ENCODE data around the gene NR3C2. TPM values are rescaled to one million over a fixed set of nuclear protein-coding genes. Genes with fewer than 3 reads are reported as not detected.

Gene NR3C2
- total and polyA plus RNA-seq, 3 experiments from 2014 or later, result 5.7 to 7.3 (median 6.3) TPM

GRCh38 chr4:148081745-148082144, 360.5 kb downstream of the NR3C2 start:
- H3K36me3 Mint-ChIP-seq, result peaks cover 13 to 62% (median 56%) of the 10 kb centered on the region in 3 donors
- Histone ChIP-seq H3K27ac (ENCODE audit: low read depth, low read length) (no peak overlapping the region), H3K9me3 (ENCODE audit: low read length) (no peaks in the 10 kb centered on the region), H3K4me1 (ENCODE audit: insufficient read depth, low read length) (no peaks in the 10 kb centered on the region), H3K36me3 (ENCODE audit: insufficient read depth, low read length) (peaks cover 3% of the 10 kb centered on the region), H3K27me3 (ENCODE audit: insufficient read depth, low read length, poor library complexity, severe bottlenecking) (no peaks in the 10 kb centered on the region), H3K4me3 (ENCODE audit: low read length) (no peak overlapping the region)
- CTCF ChIA-PET, result no interaction called here
- H3K4me3 Mint-ChIP-seq, result no peak overlapping the region
- peak overlapping the region in 1 of 8 donors; percentile 79 for H3K27ac Mint-ChIP-seq
- DNase-seq, result no peak
- no peaks in the 10 kb centered on the region for H3K27me3 Mint-ChIP-seq
- H3K9me3 Mint-ChIP-seq, result peaks cover 0 to 7% (median 5%) of the 10 kb centered on the region in 5 donors
- POLR2A ChIA-PET, result no interaction called here
- H3K4me1 Mint-ChIP-seq, result peaks cover 22 to 33% (median 26%) of the 10 kb centered on the region in 3 donors

- H3K36me3 Mint-ChIP-seq, result peaks cover 15 to 66% (median 61%) of the 10 kb centered on the region in 3 donors
- POLR2A ChIA-PET, result no interaction called here
Observed at GRCh38 chr4:148081267-148081666, 360.9 kb downstream of the NR3C2 start.

GRCh38 chr4:148079961-148080360, 362.3 kb downstream of the NR3C2 start:
- ChIA-PET CTCF (interaction anchor here (1.6 kb wide), 1 partner anchor 27 kb away, joined by 5 read pairs; no protein-coding TSS in a partner anchor), POLR2A (no interaction called here)
- Mint-ChIP-seq H3K9me3 (peaks cover 6 to 24% (median 18%) of the 10 kb centered on the region in 5 donors), H3K27ac (peak overlapping the region in 1 of 8 donors; percentile 69), H3K36me3 (peaks cover 22 to 79% (median 69%) of the 10 kb centered on the region in 3 donors), H3K27me3 (no peaks in the 10 kb centered on the region), H3K4me3 (no peak overlapping the region), H3K4me1 (peaks cover 11 to 17% (median 12%) of the 10 kb centered on the region in 3 donors)
- Histone ChIP-seq H3K27ac (ENCODE audit: low read depth, low read length) (no peak overlapping the region), H3K9me3 (ENCODE audit: low read length) (peaks cover 4% of the 10 kb centered on the region), H3K4me1 (ENCODE audit: insufficient read depth, low read length) (no peaks in the 10 kb centered on the region), H3K27me3 (ENCODE audit: insufficient read depth, low read length, poor library complexity, severe bottlenecking) (no peaks in the 10 kb centered on the region), H3K36me3 (ENCODE audit: insufficient read depth, low read length) (peaks cover 4% of the 10 kb centered on the region), H3K4me3 (ENCODE audit: low read length) (no peak overlapping the region)
- DNase-seq, result no peak

More at GRCh38 chr4:148081267-148081666, 360.9 kb downstream of the NR3C2 start:
- H3K4me3 ChIP-seq (ENCODE audit: low read length), result no peak overlapping the region
- H3K27ac ChIP-seq (ENCODE audit: low read depth, low read length), result no peak overlapping the region
- CTCF ChIA-PET, result interaction anchor here (1.6 kb wide), 1 partner anchor 29 kb away, joined by 5 read pairs; no protein-coding TSS in a partner anchor
- no peak for DNase-seq
- H3K9me3 Mint-ChIP-seq, result peaks cover 3 to 10% (median 7%) of the 10 kb centered on the region in 5 donors
- H3K27ac Mint-ChIP-seq, result peak overlapping the region in 1 of 8 donors; percentile 8
- no peaks in the 10 kb centered on the region for H3K27me3 ChIP-seq (ENCODE audit: insufficient read depth, low read length, poor library complexity, severe bottlenecking)
- H3K4me1 ChIP-seq (ENCODE audit: insufficient read depth, low read length), result no peaks in the 10 kb centered on the region
- no peaks in the 10 kb centered on the region for H3K9me3 ChIP-seq (ENCODE audit: low read length)
- peaks cover 4% of the 10 kb centered on the region for H3K36me3 ChIP-seq (ENCODE audit: insufficient read depth, low read length)
- no peak overlapping the region for H3K4me3 Mint-ChIP-seq
- peaks cover 21 to 30% (median 25%) of the 10 kb centered on the region in 3 donors for H3K4me1 Mint-ChIP-seq
- no peaks in the 10 kb centered on the region for H3K27me3 Mint-ChIP-seq

GRCh38 chr4:148078061-148078460, 364.2 kb downstream of the NR3C2 start:
- Mint-ChIP-seq H3K9me3 (peaks cover 6 to 42% (median 35%) of the 10 kb centered on the region in 5 donors), H3K27ac (peak overlapping the region in 2 of 8 donors; percentile 54 to 58), H3K27me3 (no peaks in the 10 kb centered on the region), H3K36me3 (peaks cover 24 to 93% (median 73%) of the 10 kb centered on the region in 3 donors), H3K4me1 (no peaks in the 10 kb centered on the region), H3K4me3 (no peak overlapping the region)
- Histone ChIP-seq H3K9me3 (ENCODE audit: low read length) (peaks cover 17% of the 10 kb centered on the region), H3K27ac (ENCODE audit: low read depth, low read length) (no peak overlapping the region), H3K4me1 (ENCODE audit: insufficient read depth, low read length) (no peaks in the 10 kb centered on the region), H3K27me3 (ENCODE audit: insufficient read depth, low read length, poor library complexity, severe bottlenecking) (no peaks in the 10 kb centered on the region), H3K36me3 (ENCODE audit: insufficient read depth, low read length) (peaks cover 4% of the 10 kb centered on the region), H3K4me3 (ENCODE audit: low read length) (no peak overlapping the region)
- ChIA-PET POLR2A (no interaction called here), CTCF (no interaction called here)
- DNase-seq, result no peak

- H3K9me3 Mint-ChIP-seq, result peaks cover 6 to 47% (median 35%) of the 10 kb centered on the region in 5 donors
- CTCF ChIA-PET, result interaction anchor here (1.3 kb wide), 1 partner anchor 21 kb away, joined by 3 read pairs; no protein-coding TSS in a partner anchor
Observed at GRCh38 chr4:148077581-148077980, 364.6 kb downstream of the NR3C2 start.

GRCh38 chr4:148076964-148077363, 365.2 kb downstream of the NR3C2 start:
- Mint-ChIP-seq H3K27ac (peak overlapping the region in 1 of 8 donors; percentile 77), H3K4me3 (no peak overlapping the region), H3K9me3 (peaks cover 6 to 47% (median 35%) of the 10 kb centered on the region in 5 donors), H3K27me3 (no peaks in the 10 kb centered on the region), H3K4me1 (no peaks in the 10 kb centered on the region), H3K36me3 (peaks cover 24 to 95% (median 82%) of the 10 kb centered on the region in 3 donors)
- no peaks in the 10 kb centered on the region for H3K27me3 ChIP-seq (ENCODE audit: insufficient read depth, low read length, poor library complexity, severe bottlenecking)
- H3K27ac ChIP-seq (ENCODE audit: low read depth, low read length), result no peak overlapping the region
- no peak overlapping the region for H3K4me3 ChIP-seq (ENCODE audit: low read length)
- peaks cover 17% of the 10 kb centered on the region for H3K9me3 ChIP-seq (ENCODE audit: low read length)
- DNase-seq, result no peak
- no peaks in the 10 kb centered on the region for H3K4me1 ChIP-seq (ENCODE audit: insufficient read depth, low read length)
- H3K36me3 ChIP-seq (ENCODE audit: insufficient read depth, low read length), result peaks cover 4% of the 10 kb centered on the region
- POLR2A ChIA-PET, result no interaction called here
- CTCF ChIA-PET, result interaction anchor here (1.3 kb wide), 1 partner anchor 21 kb away, joined by 3 read pairs; no protein-coding TSS in a partner anchor

More at GRCh38 chr4:148077581-148077980, 364.6 kb downstream of the NR3C2 start:
- Mint-ChIP-seq H3K27ac (peak overlapping the region in 2 of 8 donors; percentile 19 to 28), H3K4me3 (no peak overlapping the region), H3K4me1 (no peaks in the 10 kb centered on the region), H3K36me3 (peaks cover 24 to 96% (median 77%) of the 10 kb centered on the region in 3 donors), H3K27me3 (no peaks in the 10 kb centered on the region)
- POLR2A ChIA-PET, result no interaction called here
- Histone ChIP-seq H3K36me3 (ENCODE audit: insufficient read depth, low read length) (peaks cover 4% of the 10 kb centered on the region), H3K9me3 (ENCODE audit: low read length) (peaks cover 17% of the 10 kb centered on the region), H3K27ac (ENCODE audit: low read depth, low read length) (no peak overlapping the region), H3K27me3 (ENCODE audit: insufficient read depth, low read length, poor library complexity, severe bottlenecking) (no peaks in the 10 kb centered on the region), H3K4me1 (ENCODE audit: insufficient read depth, low read length) (no peaks in the 10 kb centered on the region), H3K4me3 (ENCODE audit: low read length) (no peak overlapping the region)
- DNase-seq, result no peak

- Mint-ChIP-seq H3K4me1 (peaks cover 0 to 4% (median 0%) of the 10 kb centered on the region in 3 donors), H3K27me3 (no peaks in the 10 kb centered on the region), H3K4me3 (no peak overlapping the region), H3K36me3 (peaks cover 22 to 89% (median 82%) of the 10 kb centered on the region in 3 donors), H3K9me3 (peaks cover 6 to 49% (median 35%) of the 10 kb centered on the region in 5 donors), H3K27ac (peak overlapping the region in 1 of 8 donors; percentile 96)
- no peaks in the 10 kb centered on the region for H3K4me1 ChIP-seq (ENCODE audit: insufficient read depth, low read length)
- H3K36me3 ChIP-seq (ENCODE audit: insufficient read depth, low read length), result peaks cover 4% of the 10 kb centered on the region
- H3K4me3 ChIP-seq (ENCODE audit: low read length), result no peak overlapping the region
- H3K27me3 ChIP-seq (ENCODE audit: insufficient read depth, low read length, poor library complexity, severe bottlenecking), result no peaks in the 10 kb centered on the region
- no peak overlapping the region for H3K27ac ChIP-seq (ENCODE audit: low read depth, low read length)
- CTCF ChIA-PET, result no interaction called here
- DNase-seq, result no peak
- peaks cover 17% of the 10 kb centered on the region for H3K9me3 ChIP-seq (ENCODE audit: low read length)
- POLR2A ChIA-PET, result no interaction called here
Observed at GRCh38 chr4:148075438-148075837, 366.8 kb downstream of the NR3C2 start.

- Histone ChIP-seq H3K9me3 (ENCODE audit: low read length) (peaks cover 17% of the 10 kb centered on the region), H3K27ac (ENCODE audit: low read depth, low read length) (no peak overlapping the region), H3K27me3 (ENCODE audit: insufficient read depth, low read length, poor library complexity, severe bottlenecking) (no peaks in the 10 kb centered on the region), H3K36me3 (ENCODE audit: insufficient read depth, low read length) (peaks cover 4% of the 10 kb centered on the region), H3K4me1 (ENCODE audit: insufficient read depth, low read length) (no peaks in the 10 kb centered on the region), H3K4me3 (ENCODE audit: low read length) (no peak overlapping the region)
- CTCF ChIA-PET, result no interaction called here
- DNase-seq, result no peak
- no peaks in the 10 kb centered on the region for H3K27me3 Mint-ChIP-seq
- H3K4me3 Mint-ChIP-seq, result no peak overlapping the region
- peaks cover 0 to 7% (median under 1%) of the 10 kb centered on the region in 3 donors for H3K4me1 Mint-ChIP-seq
- peak overlapping the region in 1 of 8 donors; percentile 58 for H3K27ac Mint-ChIP-seq
- H3K36me3 Mint-ChIP-seq, result peaks cover 22 to 85% (median 80%) of the 10 kb centered on the region in 3 donors
- H3K9me3 Mint-ChIP-seq, result peaks cover 6 to 49% (median 35%) of the 10 kb centered on the region in 5 donors
- POLR2A ChIA-PET, result no interaction called here
Observed at GRCh38 chr4:148074462-148074861, 367.8 kb downstream of the NR3C2 start.

All from CD8-positive, alpha-beta memory T cell (primary cell).